GM23248 (cell line): ENCODE results near the gene MEIOC.

Experiments used
- EZH2 ChIP-seq: fragments of 200-600 bp; sonication (generic); IDR thresholded peaks from 2 replicates; pipeline ENCODE4 v1.6.1; 2018; ENCODE audit warnings: antibody characterized with exemption, mild to moderate bottlenecking; ENCODE audit not compliant: insufficient read depth, poor library complexity, severe bottlenecking
- EZH2phosphoT487 ChIP-seq: fragments of 200-600 bp; sonication (generic); IDR thresholded peaks from 2 replicates; pipeline ENCODE4 v1.6.1; 2018; ENCODE audit warnings: antibody characterized with exemption, moderate library complexity, mild to moderate bottlenecking, low read depth; ENCODE audit not compliant: insufficient read depth

- TF ChIP-seq EZH2 (no peak), EZH2phosphoT487 (no peak)
Measured at GRCh38 chr17:44673893-44674292, 17.6 kb downstream of the MEIOC start.
